A549 (cell line): Measurements from ENCODE around the gene MS4A5.

ENCODE experiments used
- CHD4 ChIP-seq: fragments of 200-600 bp; sonication (generic); IDR thresholded peaks from 2 replicates; pipeline ENCODE4 v1.6.1; 2016; ENCODE audit warnings: antibody characterized with exemption, mild to moderate bottlenecking, borderline replicate concordance
- CTCF ChIP-seq: fragments of >200 bp; sonication (Bioruptor Twin); formaldehyde crosslinking; IDR thresholded peaks from 3 replicates; pipeline ENCODE4 v1.5.1; 2016
- JUN ChIP-seq, 2 experiments: fragments of >200 bp; sonication (Bioruptor Twin); formaldehyde crosslinking; IDR thresholded peaks; 2 replicates in 1 of 2; 3 replicates in 1 of 2; pipeline ENCODE4 v1.6.1; 2016 to 2017
- JUNB ChIP-seq: fragments of >200 bp; sonication (Bioruptor Twin); formaldehyde crosslinking; IDR thresholded peaks from 2 replicates; pipeline ENCODE4 v1.6.1; 2016
- POLR2A ChIP-seq: IDR thresholded peaks from 2 replicates; pipeline ENCODE4 v1.6.1; 2012; ENCODE audit warnings: mild to moderate bottlenecking, low read length
- POLR2AphosphoS2 ChIP-seq: conservative IDR thresholded peaks from 2 replicates; pipeline ENCODE4 v1.6.1; 2012; ENCODE audit warnings: low read length, improper control_type of control experiment, inconsistent platforms
- RAD21 ChIP-seq, 2 experiments: fragments of >200 bp in 1 of 2; sonication (Bioruptor Twin) in 1 of 2; formaldehyde crosslinking in 1 of 2; IDR thresholded peaks in 1 of 2; conservative IDR thresholded peaks in 1 of 2; 2 replicates in 1 of 2; 3 replicates in 1 of 2; pipeline ENCODE4 v1.6.1; 2012 to 2018; ENCODE audit warnings: inconsistent platforms in 1 of 2
- RCOR1 ChIP-seq: fragments of 150-350 bp; IDR thresholded peaks from 2 replicates; pipeline ENCODE4 v1.6.1; 2014; ENCODE audit warnings: antibody characterized with exemption, low read length, low read depth
- SMC3 ChIP-seq: fragments of >200 bp; sonication (Bioruptor Twin); formaldehyde crosslinking; IDR thresholded peaks from 3 replicates; pipeline ENCODE4 v1.6.1; 2018; ENCODE audit warnings: inconsistent platforms
- TFCP2L1 ChIP-seq: fragments of 250-450 bp; sonication (Bioruptor Pico); IDR thresholded peaks from 2 replicates; pipeline ENCODE4 v1.5.0; 2021; ENCODE audit warnings: mild to moderate bottlenecking
- TF ChIP-seq, protein P1 (sequence below): fragments of 150-350 bp; IDR thresholded peaks from 2 replicates; pipeline ENCODE4 v1.6.1; 2014; ENCODE audit warnings: low read depth, mild to moderate bottlenecking, low read length
- TF ChIP-seq, protein P2 (sequence below): IDR thresholded peaks from 2 replicates; pipeline ENCODE4 v1.6.1; 2012
- TF ChIP-seq, protein P3 (sequence below): fragments of >200 bp; sonication (Bioruptor Twin); formaldehyde crosslinking; IDR thresholded peaks from 2 replicates; pipeline ENCODE4 v1.6.1; 2016

DNA sequence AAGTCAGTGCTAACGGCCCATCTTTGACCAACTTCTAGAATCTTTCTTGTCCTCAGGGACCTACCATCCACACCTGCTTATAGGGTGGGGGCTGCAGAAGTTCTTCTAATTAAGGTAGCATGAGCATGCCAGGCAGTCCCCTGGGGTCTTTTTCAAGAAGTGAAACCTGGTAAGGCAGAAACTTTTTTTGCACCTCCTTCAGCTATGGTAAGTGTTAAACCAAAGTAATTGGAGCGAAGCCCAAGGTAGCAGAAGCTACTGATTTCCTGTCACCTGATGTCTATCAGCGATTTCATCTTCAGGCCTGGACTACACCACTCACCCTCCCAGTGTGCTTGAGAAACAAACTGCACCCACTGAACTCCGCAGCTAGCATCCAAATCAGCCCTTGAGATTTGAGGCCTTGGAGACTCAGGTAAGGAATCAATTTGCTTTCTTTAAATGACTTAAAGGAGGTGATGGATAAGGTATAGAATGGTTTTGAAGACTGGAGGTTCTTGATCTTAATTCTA lies 26.2 kb downstream of the MS4A5 start, which contains the start of gene MS4A1:
- TF ChIP-seq, protein P1, sequence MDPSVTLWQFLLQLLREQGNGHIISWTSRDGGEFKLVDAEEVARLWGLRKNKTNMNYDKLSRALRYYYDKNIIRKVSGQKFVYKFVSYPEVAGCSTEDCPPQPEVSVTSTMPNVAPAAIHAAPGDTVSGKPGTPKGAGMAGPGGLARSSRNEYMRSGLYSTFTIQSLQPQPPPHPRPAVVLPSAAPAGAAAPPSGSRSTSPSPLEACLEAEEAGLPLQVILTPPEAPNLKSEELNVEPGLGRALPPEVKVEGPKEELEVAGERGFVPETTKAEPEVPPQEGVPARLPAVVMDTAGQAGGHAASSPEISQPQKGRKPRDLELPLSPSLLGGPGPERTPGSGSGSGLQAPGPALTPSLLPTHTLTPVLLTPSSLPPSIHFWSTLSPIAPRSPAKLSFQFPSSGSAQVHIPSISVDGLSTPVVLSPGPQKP, result no peak
- TF ChIP-seq JUN (IDR thresholded peaks at IDR 0.05), result no peak
- TF ChIP-seq CTCF, result no peak
- TF ChIP-seq JUNB, result no peak
- no peak for TF ChIP-seq SMC3
- TF ChIP-seq, protein P2, sequence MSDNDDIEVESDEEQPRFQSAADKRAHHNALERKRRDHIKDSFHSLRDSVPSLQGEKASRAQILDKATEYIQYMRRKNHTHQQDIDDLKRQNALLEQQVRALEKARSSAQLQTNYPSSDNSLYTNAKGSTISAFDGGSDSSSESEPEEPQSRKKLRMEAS, result no peak
- no peak for TF ChIP-seq CHD4
- TF ChIP-seq RCOR1, result no peak
- TF ChIP-seq, protein P3, sequence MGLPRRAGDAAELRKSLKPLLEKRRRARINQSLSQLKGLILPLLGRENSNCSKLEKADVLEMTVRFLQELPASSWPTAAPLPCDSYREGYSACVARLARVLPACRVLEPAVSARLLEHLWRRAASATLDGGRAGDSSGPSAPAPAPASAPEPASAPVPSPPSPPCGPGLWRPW, result no peak
- TF ChIP-seq POLR2A, result no peak
- no peak for TF ChIP-seq POLR2AphosphoS2
- TF ChIP-seq TFCP2L1, result no peak
- TF ChIP-seq RAD21 (conservative IDR thresholded peaks at IDR 0.05 in 1 of 2, IDR thresholded peaks at IDR 0.05 in 1 of 2), result no peak
